Amygdala (tissue), 56 donors: ENCODE results near the gene P4HA3.
A peak's percentile ranks its signal among the peaks of the same experiment; 100 is the strongest.

ENCODE experiments used
- DNase-seq, 56 donors: peaks; one replicate each; lab custom pipeline; 2025; lab: John Stamatoyannopoulos, UW

The P4HA3 gene

DNA sequence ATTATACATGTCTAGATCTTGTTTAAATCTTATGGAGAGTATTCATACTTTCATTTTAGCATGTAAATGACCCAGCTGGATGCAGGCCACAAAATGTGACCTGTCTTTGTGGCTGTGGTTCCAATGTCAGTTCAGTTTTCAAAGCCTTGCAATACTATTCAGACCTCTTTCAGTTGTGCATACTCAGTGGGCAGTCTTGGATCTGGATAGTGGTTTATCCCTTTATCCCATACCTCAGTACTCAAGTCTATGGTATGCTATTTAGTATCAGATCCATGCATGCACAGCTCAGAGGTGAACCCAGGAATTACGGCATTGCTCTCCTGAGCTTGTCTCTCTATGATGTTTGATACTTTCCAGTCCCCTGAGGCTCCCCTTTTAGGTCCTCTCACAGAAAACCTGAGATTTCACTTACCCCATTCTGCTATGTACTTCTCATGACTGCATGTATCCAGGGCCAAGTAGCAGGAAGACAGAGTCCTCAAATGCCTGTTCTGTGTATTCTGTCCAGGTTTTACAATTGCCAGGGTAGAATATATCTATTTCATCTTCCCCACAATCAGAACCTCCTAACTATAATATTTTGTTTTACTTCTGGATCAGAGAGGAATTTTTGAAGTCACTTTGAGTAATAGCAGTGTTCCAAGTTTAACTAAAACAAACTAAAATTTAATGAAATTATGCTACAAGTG, 6.9 kb upstream of the P4HA3 start:
- no peak for DNase-seq

DNA sequence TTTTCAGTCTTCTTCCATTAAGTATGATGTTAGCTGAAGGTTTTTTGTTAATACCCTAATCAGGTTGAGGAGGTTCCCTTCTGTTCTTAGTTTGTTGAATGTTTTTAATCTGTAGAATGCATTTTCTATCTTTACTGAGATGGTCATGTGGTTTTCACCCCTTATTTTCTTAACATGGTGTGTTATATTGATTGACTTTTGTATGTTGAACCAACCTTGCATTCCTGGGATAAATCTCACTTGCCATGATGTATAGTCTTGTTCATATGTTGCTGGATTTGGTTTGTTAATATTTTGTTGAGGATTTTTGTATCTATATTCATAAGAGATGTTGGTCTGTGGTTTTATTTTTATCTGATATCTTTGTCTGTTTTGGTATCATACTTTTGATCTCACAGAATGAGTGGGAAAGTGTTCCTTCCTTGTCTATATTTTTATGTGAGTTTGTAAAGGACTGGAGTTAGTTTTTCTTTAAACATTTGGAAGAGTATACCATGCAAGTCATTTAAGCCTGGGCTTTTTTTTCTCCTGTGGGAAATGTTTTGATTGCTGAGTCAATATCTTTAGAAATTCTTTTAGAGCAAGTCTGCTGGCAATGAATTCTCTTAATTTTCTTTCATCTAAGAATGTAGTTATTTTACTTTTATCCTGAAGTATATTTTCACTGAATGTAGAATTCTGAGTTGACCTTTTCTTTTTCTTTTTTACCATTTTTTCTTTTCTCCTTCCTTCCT, 5.5 kb upstream of the P4HA3 start:
- DNase-seq: no peak

GRCh38 chr11:74312326-74312725, 886 bp upstream of the P4HA3 start:
- no peak for DNase-seq

- no peak for DNase-seq
Observed at GRCh38 chr11:74310857-74311256, 583 bp downstream of the P4HA3 start.

DNA sequence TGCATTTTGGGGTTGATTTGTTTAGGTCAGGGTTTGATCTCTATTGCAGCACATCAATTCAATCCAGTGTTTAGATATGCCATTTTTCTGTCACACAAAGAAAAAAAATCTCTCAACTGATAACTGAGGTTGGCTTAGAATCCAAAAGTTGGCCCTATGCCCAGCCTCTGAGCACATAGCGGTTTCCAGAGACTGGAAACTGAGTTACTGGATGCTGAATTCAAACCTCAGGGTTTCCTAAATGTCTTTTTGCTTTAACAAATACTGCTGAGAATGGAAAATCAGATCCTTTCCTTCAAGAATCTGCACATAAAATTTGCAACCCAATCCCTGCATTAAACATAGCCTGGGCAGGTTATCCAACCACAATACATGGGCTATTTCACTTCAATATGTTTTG, 4.0 kb downstream of the P4HA3 start:
- DNase-seq: peak in 1 of 56 donors; percentile 27

GRCh38 chr11:74306435-74307175, 4.8 kb downstream of the P4HA3 start:
- DNase-seq: no peak

DNA sequence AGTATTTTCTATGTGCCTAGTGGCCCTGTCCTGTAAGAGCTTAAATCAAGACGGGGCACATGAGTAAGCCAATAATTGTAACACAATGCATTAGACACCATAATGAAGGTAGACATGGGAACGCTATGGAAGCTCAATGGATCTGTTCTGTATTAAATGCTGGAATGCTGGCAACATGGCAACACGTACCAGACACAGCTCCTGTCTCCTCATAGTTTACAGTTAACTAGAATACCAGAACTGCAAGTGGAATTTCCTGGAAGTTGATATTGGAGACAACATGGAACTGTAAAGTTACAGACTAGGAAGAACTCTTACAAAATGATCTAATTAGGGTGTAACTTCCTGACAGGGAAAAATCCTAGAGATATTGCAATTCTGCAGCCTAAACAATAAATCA, 12.4 kb downstream of the P4HA3 start:
- DNase-seq: no peak

GRCh38 chr11:74297484-74297883, 14.0 kb downstream of the P4HA3 start:
- DNase-seq: no peak

DNA sequence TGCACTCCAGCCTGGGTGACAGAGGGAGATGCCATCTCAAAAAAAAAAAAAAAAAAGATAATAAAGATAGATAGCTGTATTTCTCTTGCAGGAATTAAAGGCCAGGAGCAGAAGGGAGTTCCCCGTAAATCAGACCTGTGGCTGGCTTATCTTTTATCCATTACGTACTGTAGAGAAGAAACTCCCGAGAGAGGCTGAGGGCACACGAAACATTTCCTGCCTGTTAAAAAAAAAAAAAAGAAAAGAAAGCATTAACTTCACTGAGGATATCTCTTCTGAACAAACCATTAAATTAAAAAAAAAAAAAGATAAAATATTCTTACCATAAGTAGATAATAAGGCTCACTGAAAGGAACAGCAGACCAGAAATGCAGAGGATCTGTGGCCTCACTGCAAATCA, 22.5 kb downstream of the P4HA3 start:
- no peak for DNase-seq

DNA sequence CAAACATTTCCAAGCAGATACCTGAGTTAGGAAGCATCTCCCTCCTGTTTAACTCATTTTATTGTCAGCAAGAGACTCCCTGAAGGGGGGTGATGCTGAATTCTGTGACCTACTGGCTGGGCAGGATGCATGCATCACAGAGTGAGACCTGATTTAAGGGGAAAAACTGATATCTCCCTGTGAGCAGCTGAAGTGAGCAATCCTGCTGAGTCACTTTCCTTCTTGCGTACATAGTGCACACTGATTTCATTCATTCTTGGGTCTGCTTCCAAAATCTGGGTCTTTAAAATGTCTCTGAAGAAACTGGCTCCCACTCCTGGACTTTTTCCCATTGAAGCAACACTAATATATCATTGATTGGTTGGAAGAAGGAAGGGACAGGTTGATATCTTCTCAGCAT, 23.3 kb downstream of the P4HA3 start:
- DNase-seq: no peak

DNA sequence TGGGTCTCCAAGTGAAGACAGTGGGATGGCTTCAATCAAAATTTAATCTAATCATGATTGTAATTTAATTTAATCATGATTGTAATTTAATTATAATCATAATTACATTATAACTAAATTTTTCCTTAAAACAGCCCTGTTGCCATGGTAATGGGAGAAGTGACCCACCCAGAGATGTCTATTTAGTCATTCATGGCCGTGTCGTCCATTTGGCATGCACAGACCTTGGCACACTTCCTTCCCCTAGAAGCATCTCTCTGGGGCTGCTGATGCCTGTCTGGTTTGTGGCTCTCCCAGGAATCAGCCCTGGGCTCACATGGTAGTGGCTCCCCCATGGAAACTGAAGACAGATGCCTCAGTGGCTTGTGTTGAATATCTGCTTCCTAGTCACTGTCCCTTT, 27.0 kb downstream of the P4HA3 start:
- DNase-seq: no peak

DNA sequence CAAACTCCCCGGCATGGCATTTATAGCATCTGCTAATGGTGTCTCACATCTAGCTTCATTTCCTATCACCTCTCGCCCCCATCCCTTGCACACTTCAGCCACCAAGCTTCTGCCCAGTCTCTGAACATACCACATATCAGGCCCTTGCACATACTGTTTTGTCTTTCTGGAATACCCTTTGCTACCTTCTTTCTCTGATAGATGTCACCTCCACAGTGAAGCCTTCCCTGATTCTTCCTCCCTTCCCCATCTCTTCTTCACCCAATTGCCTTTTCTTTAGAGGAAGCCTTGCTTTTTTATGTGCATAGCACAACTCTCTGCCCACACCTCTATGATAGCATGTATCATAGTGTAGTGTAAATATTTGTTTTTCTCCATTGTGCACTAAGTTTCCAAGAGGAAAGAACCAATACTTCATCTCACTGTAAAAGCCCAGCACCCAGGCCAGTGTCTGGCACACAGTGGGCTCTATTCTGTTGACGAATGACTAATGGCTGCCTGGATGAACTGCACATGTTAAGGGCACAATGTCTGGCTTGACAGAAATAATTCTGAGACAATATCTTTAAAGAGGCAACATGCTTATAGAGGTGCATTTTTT, 27.8 kb downstream of the P4HA3 start:
- no peak for DNase-seq

DNA sequence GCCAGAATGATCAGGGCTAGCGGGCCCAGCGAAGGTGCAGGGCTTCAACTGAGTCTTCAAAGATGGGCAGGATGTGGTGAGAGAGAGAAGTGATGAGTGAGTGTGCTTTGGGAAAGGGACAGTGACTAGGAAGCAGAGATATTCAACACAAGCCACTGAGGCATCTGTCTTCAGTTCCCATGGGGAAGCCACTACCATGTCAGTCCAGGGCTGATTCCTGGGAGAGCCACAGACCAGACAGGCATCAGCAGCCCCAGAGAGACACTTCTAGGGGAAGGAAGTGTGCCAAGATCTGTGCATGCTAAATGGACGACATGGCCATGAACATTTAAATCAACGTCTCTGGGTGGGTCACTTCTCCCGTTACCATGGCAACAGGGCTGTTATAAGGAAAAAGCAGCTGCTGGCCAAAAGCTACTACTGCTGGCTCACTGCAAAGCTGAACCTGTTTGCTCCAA, 28.5 kb downstream of the P4HA3 start:
- no peak for DNase-seq

DNA sequence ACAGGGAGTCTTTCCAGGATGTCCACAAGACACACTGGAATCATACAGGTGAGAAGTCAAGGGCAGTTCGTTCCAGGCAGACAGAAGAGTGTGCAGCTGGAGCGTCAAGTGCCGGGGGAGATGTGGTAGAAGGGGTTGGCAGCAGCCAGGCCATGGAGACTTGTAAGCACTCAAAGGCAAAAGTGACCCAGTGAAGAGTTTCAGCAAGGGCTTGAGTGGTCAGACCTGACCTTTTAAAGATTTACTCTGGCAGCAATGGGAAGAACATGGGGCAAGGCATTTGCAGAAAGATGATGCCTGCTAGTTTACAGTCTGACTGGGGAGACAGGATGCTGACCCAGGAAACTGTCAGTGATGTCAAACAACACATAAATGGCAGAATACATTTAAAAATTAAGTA, 29.0 kb downstream of the P4HA3 start:
- no peak for DNase-seq

DNA sequence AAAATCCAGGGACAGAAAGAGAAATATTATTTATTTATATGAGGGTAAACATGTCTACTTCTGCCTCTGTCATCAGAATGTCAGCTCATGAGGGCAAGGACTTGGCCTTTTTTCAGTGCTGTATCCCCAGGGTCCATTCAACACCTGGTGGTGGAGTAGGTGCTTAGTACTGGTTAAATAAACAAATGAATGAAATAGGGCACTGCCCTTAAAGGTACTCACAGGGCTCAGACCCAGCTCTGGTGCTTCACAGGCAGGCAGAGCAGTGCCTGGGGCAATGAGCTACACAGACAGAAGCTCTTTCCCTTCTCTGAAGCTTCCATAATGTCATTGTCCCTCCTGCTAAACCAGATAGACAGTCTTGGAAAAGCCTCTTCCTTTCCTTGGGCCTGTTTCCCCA, 30.9 kb downstream of the P4HA3 start:
- no peak for DNase-seq

DNA sequence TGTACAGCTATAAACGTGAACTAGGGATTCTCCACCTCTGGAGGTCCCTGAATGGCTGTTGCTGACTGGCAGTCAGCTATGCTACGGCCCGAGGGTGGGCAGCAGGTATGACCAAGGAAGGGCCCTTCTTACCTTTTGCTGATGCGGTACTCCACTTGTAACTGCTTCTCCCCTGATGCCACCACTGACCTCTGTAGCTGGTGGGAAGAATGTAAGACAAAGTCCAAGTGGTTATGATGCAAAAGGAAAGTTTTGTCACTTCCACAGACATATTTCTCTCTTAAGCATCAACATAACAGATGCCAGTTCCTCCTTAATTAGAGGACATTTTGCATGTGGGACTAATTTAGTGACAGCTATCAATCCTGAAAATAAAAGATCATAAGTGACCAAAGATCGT, 32.2 kb downstream of the P4HA3 start:
- DNase-seq: no peak

DNA sequence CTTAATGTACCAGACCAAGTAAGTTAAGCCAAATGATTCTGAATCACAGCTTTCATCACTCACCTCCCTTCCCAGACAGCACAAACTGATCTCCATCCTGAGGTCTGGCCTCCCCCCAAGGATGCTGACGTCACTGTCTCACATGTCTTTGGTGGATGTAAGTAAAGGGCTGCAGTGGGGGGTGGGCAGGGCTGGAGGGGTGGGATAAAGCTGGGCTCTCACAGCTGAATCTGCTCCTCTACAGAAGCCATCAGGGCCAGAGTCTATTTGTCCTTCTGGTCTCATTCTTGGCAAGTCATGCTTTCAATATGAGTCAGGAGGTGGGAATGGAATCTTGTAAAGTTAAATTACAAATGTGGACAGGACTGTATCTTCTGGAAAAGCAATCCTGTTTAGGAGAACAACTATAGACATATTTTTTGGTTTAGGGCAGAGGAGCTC, 32.7 kb downstream of the P4HA3 start:
- no peak for DNase-seq

DNA sequence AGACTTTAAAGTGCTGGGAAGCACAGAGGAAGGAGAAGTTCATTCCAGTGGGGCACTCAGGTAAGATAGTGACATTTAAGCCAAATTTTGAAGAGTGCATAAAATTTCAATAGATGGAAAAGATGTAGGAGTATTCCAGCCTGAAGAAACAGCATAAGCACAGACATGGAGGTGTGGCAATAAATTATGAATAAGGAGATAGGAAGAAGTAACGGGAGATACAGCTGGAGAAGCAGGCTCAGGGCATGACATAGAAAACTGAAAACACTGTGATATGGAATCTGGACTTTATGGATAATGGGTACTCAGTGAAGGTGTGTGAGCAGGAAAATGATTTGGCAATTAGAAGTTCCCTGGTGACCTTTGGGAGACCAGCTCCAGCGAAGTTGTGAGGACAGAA, 33.3 kb downstream of the P4HA3 start:
- no peak for DNase-seq

DNA sequence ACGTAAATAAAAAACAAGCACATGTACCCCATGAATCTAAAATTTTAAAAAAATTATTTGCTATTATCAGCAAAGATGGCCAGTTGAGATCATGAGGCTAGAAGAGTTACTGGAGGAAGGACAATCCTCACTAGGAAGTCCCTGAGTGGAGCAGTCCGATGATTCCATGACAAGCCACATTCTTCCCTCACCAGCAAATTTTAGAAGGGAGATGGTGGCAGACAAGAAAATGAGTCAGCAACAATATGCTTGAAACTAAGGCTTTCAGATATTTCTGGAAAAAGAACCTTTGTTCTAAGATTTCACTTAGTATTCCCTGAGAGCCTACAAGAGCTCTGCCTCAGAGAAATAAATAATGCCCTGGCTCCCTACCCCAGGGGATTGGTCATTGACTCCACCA, 34.9 kb downstream of the P4HA3 start:
- DNase-seq: no peak

GRCh38 chr11:74272276-74272675, 39.2 kb downstream of the P4HA3 start:
- no peak for DNase-seq

- DNase-seq: no peak
Observed at GRCh38 chr11:74269161-74269811, 42.2 kb downstream of the P4HA3 start.
